Astrocyte (in vitro differentiated cells and primary cell): Measurements from ENCODE around the gene FBXL13. TPM values are rescaled to one million over a fixed set of nuclear protein-coding genes. Genes with fewer than 3 reads are reported as not detected.

Source experiments
- DNase-seq: peaks from one replicate; pipeline ENCODE4 v3.0.0-alpha.2; 2010; ENCODE audit warnings: low read depth
- FAIRE-seq: peaks from 2 replicates; lab custom pipeline; 2011; peaks lifted over from hg19 to GRCh38; lab: Jason Lieb, UNC
- H2AFZ ChIP-seq: 2 replicates; pipeline ENCODE4 v1.6.0; 2012; ENCODE audit warnings: low read depth, low read length, inconsistent platforms
- H3K27ac ChIP-seq: 2 replicates; pipeline ENCODE4 v1.5.1; 2011; ENCODE audit warnings: low read depth, low read length, inconsistent platforms
- H3K27me3 ChIP-seq: 2 replicates; pipeline ENCODE4 v1.6.0; 2011; ENCODE audit warnings: low read length, inconsistent platforms; ENCODE audit not compliant: insufficient read depth
- H3K36me3 ChIP-seq: 2 replicates; pipeline ENCODE4 v1.5.1; 2011; ENCODE audit warnings: low read length, inconsistent platforms; ENCODE audit not compliant: insufficient read depth
- H3K4me1 ChIP-seq: 2 replicates; pipeline ENCODE4 v1.5.1; 2011; ENCODE audit warnings: low read length, inconsistent platforms; ENCODE audit not compliant: insufficient read depth
- H3K4me2 ChIP-seq: 2 replicates; pipeline ENCODE4 v1.6.0; 2012; ENCODE audit warnings: low read length, inconsistent platforms
- H3K4me3 ChIP-seq: 2 replicates; pipeline ENCODE4 v1.5.1; 2011; ENCODE audit warnings: low read depth, mild to moderate bottlenecking, low read length, inconsistent platforms; ENCODE audit not compliant: insufficient read depth
- H3K79me2 ChIP-seq: 2 replicates; pipeline ENCODE4 v1.6.0; 2012; ENCODE audit warnings: mild to moderate bottlenecking, low read length, inconsistent platforms; ENCODE audit not compliant: insufficient read depth
- H3K9ac ChIP-seq: 2 replicates; pipeline ENCODE4 v1.6.0; 2012; ENCODE audit warnings: mild to moderate bottlenecking, low read length, inconsistent platforms
- H3K9me3 ChIP-seq: 2 replicates; pipeline ENCODE4 v1.5.1; 2012; ENCODE audit warnings: low read depth, mild to moderate bottlenecking, low read length, inconsistent platforms; ENCODE audit not compliant: insufficient read depth
- H4K20me1 ChIP-seq: 2 replicates; pipeline ENCODE4 v1.6.0; 2012; ENCODE audit warnings: low read length, inconsistent platforms; ENCODE audit not compliant: insufficient read depth
- H3K27ac Mint-ChIP-seq: one replicate; pipeline ENCODE4 v1.8.0; 2021; ENCODE audit warnings: mild to moderate bottlenecking, mixed read lengths; ENCODE audit not compliant: unreplicated experiment
- H3K27me3 Mint-ChIP-seq: one replicate; pipeline ENCODE4 v1.8.0; 2021; ENCODE audit warnings: low read depth, mixed read lengths; ENCODE audit not compliant: unreplicated experiment
- H3K36me3 Mint-ChIP-seq: one replicate; pipeline ENCODE4 v1.8.0; 2021; ENCODE audit warnings: low read depth, mixed read lengths; ENCODE audit not compliant: unreplicated experiment
- H3K4me1 Mint-ChIP-seq: one replicate; pipeline ENCODE4 v1.8.0; 2021; ENCODE audit warnings: low read depth, mixed read lengths; ENCODE audit not compliant: unreplicated experiment
- H3K4me3 Mint-ChIP-seq: one replicate; pipeline ENCODE4 v1.8.0; 2021; ENCODE audit warnings: mild to moderate bottlenecking, moderate library complexity, mixed read lengths; ENCODE audit not compliant: unreplicated experiment
- H3K9me3 Mint-ChIP-seq: one replicate; pipeline ENCODE4 v1.8.0; 2021; ENCODE audit warnings: mild to moderate bottlenecking, mixed read lengths; ENCODE audit not compliant: unreplicated experiment
- EZH2 ChIP-seq: IDR thresholded peaks from 2 replicates; pipeline ENCODE4 v1.6.1; 2012; ENCODE audit warnings: mild to moderate bottlenecking, low read length, inconsistent platforms; ENCODE audit not compliant: insufficient read depth
- total RNA-seq: library from RNA; stranded (reverse); gene quantifications from 2 replicates; pipeline ENCODE4 v1.2.1, GENCODE V29; 2021
- TF ChIP-seq, protein P1 (sequence below): IDR thresholded peaks from 2 replicates; pipeline ENCODE4 v1.5.1; 2011; ENCODE audit warnings: low read depth, mild to moderate bottlenecking, inconsistent platforms, low read length, moderate library complexity; ENCODE audit not compliant: insufficient read depth

FBXL13 gene
- total RNA-seq, 1 donor from 2014 or later = 1.2 TPM

DNA sequence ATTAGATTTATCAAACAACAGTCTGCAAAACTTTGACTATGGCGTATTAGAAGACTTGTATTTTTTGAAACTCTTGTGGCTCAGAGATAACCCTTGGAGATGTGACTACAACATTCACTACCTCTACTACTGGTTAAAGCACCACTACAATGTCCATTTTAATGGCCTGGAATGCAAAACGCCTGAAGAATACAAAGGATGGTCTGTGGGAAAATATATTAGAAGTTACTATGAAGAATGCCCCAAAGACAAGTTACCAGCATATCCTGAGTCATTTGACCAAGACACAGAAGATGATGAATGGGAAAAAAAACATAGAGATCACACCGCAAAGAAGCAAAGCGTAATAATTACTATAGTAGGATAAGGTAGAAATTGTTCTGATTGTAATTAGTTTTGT is 130.4 kb downstream of the FBXL13 start:
- TF ChIP-seq EZH2 = no peak
- TF ChIP-seq, protein P1, sequence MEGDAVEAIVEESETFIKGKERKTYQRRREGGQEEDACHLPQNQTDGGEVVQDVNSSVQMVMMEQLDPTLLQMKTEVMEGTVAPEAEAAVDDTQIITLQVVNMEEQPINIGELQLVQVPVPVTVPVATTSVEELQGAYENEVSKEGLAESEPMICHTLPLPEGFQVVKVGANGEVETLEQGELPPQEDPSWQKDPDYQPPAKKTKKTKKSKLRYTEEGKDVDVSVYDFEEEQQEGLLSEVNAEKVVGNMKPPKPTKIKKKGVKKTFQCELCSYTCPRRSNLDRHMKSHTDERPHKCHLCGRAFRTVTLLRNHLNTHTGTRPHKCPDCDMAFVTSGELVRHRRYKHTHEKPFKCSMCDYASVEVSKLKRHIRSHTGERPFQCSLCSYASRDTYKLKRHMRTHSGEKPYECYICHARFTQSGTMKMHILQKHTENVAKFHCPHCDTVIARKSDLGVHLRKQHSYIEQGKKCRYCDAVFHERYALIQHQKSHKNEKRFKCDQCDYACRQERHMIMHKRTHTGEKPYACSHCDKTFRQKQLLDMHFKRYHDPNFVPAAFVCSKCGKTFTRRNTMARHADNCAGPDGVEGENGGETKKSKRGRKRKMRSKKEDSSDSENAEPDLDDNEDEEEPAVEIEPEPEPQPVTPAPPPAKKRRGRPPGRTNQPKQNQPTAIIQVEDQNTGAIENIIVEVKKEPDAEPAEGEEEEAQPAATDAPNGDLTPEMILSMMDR = no peak
- FAIRE-seq = no peak
- H3K27ac Mint-ChIP-seq = no peak overlapping the region

DNA sequence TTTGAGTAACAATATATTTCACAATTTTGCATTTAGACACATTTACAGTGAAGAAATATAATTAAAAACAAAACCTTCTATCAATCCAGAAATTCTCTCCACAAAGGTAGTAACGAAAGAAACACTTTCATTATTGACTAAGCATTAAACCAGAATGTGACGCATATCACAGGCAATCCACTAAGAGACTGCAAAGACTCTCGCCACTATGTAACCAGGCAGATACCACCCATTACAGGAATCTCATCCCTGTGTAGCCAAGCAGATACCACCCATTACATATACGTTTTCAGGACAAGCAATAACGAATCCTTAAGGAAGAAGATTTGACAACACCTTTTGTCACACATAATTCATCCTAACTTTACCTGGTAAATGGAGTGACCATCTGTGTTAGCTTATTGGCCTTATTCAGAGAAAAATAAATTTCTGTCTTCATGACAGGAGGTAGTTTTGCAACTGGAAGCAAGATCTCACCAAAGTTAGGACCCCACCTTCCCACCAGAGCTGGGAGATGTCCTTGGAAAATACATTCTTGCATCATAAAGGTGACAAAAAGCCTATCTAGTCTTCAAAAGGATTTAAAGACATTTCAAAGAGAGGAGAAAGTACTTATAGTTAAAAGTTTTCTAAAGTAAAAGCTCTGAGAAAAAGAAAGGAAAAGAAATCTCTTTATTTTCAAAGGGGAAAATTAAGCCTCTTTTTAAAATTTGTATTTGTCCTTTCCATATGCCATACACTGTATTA is 131.0 kb downstream of the FBXL13 start:
- H3K4me2 ChIP-seq = no peak overlapping the region
- no peaks in the 10 kb centered on the region for H3K4me1 ChIP-seq
- no peak overlapping the region for H3K27ac ChIP-seq
- FAIRE-seq = no peak
- no peak overlapping the region for H2AFZ ChIP-seq
- peaks cover 44% of the 10 kb centered on the region for H3K36me3 ChIP-seq
- no peaks in the 10 kb centered on the region for H3K9me3 Mint-ChIP-seq
- H3K36me3 Mint-ChIP-seq = no peaks in the 10 kb centered on the region
- H3K4me3 Mint-ChIP-seq = no peak overlapping the region
- no peaks in the 10 kb centered on the region for H3K9me3 ChIP-seq
- TF ChIP-seq, protein P1 = no peak
- no peak for TF ChIP-seq EZH2
- peak overlapping the region; percentile 71 for H3K27ac Mint-ChIP-seq
- no peaks in the 10 kb centered on the region for H4K20me1 ChIP-seq
- peaks cover 10% of the 10 kb centered on the region for H3K79me2 ChIP-seq
- H3K9ac ChIP-seq = no peak overlapping the region
- H3K27me3 Mint-ChIP-seq = no peaks in the 10 kb centered on the region
- H3K27me3 ChIP-seq = no peaks in the 10 kb centered on the region
- no peak for DNase-seq
- H3K4me3 ChIP-seq = no peak overlapping the region
- peaks cover 14% of the 10 kb centered on the region for H3K4me1 Mint-ChIP-seq

More for the DNA sequence above, 130.4 kb downstream of the FBXL13 start:
- Histone ChIP-seq H3K27me3 (no peaks in the 10 kb centered on the region), H3K36me3 (peaks cover 39% of the 10 kb centered on the region), H3K79me2 (peaks cover 5% of the 10 kb centered on the region), H3K4me2 (no peak overlapping the region), H2AFZ (no peak overlapping the region), H3K9me3 (no peaks in the 10 kb centered on the region), H3K4me1 (no peaks in the 10 kb centered on the region), H3K9ac (no peak overlapping the region), H3K27ac (no peak overlapping the region), H4K20me1 (no peaks in the 10 kb centered on the region), H3K4me3 (no peak overlapping the region)
- Mint-ChIP-seq H3K27me3 (no peaks in the 10 kb centered on the region), H3K9me3 (no peaks in the 10 kb centered on the region), H3K4me1 (peaks cover 14% of the 10 kb centered on the region), H3K4me3 (no peak overlapping the region), H3K36me3 (no peaks in the 10 kb centered on the region)
- DNase-seq = peak; percentile 42

DNA sequence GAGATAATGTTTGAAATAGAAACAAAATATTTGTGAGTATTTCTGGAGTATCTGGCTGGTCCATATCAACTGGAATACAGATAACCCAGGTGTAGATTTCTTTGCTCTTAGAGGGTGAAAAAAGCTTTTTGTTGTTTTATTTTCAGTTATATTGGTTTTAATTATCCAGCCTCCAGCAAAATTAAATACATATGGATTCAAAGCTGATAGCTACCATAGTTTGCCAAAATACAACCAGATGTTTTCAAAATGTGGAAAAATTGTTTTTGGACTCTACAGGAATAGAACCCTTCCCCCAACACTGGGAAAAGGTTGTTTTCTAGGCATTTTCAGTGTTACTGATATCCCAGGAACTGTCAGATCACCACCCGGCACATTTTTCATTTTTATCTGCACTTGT is 131.7 kb downstream of the FBXL13 start:
- FAIRE-seq = no peak
- H3K27ac Mint-ChIP-seq = no peak overlapping the region
- H3K4me2 ChIP-seq = no peak overlapping the region

More for the DNA sequence above, 131.7 kb downstream of the FBXL13 start:
- H3K79me2 ChIP-seq = peaks cover 16% of the 10 kb centered on the region
- H3K9me3 ChIP-seq = no peaks in the 10 kb centered on the region
- no peak overlapping the region for H2AFZ ChIP-seq
- Mint-ChIP-seq H3K36me3 (no peaks in the 10 kb centered on the region), H3K27me3 (no peaks in the 10 kb centered on the region), H3K4me1 (peaks cover 14% of the 10 kb centered on the region), H3K4me3 (no peak overlapping the region), H3K9me3 (no peaks in the 10 kb centered on the region)
- H3K9ac ChIP-seq = no peak overlapping the region
- no peaks in the 10 kb centered on the region for H4K20me1 ChIP-seq
- H3K27ac ChIP-seq = no peak overlapping the region
- no peaks in the 10 kb centered on the region for H3K27me3 ChIP-seq
- no peak for DNase-seq
- TF ChIP-seq EZH2 = no peak
- TF ChIP-seq, protein P1 = no peak
- H3K4me3 ChIP-seq = no peak overlapping the region
- peaks cover 48% of the 10 kb centered on the region for H3K36me3 ChIP-seq
- H3K4me1 ChIP-seq = no peaks in the 10 kb centered on the region
